Mesendoderm (in vitro differentiated cells): Measurements from ENCODE around the gene HMG20B.

Experiments used
- DNase-seq: peaks from one replicate; pipeline ENCODE4 v3.0.0; 2013
- H2AK5ac ChIP-seq: 2 replicates; pipeline ENCODE4 v1.6.1; 2013; ENCODE audit warnings: low read length, inconsistent platforms
- H2BK120ac ChIP-seq: 2 replicates; pipeline ENCODE4 v1.6.1; 2013; ENCODE audit warnings: low read depth, mild to moderate bottlenecking, low read length, moderate library complexity, mixed read lengths
- H2BK15ac ChIP-seq: replicated peaks from 2 replicates; pipeline ENCODE4 v1.6.1; 2013; ENCODE audit warnings: low read depth, mild to moderate bottlenecking, moderate library complexity
- H2BK5ac ChIP-seq: 2 replicates; pipeline ENCODE4 v1.6.1; 2013; ENCODE audit warnings: low read length, inconsistent platforms
- H3K18ac ChIP-seq: 2 replicates; pipeline ENCODE4 v1.6.1; 2013; ENCODE audit warnings: mild to moderate bottlenecking, low read length, mixed read lengths
- H3K23ac ChIP-seq: one replicate; pipeline ENCODE4 v1.6.1; 2013; ENCODE audit warnings: low read length
- H3K27ac ChIP-seq: 2 replicates; pipeline ENCODE4 v1.5.1; 2013; ENCODE audit warnings: low read depth, mild to moderate bottlenecking, inconsistent platforms, low read length, moderate library complexity
- H3K27me3 ChIP-seq: 2 replicates; pipeline ENCODE4 v1.6.1; 2013; ENCODE audit warnings: low read length, control low read depth, mild to moderate bottlenecking, inconsistent platforms; ENCODE audit not compliant: insufficient read depth, poor library complexity
- H3K36me3 ChIP-seq: 2 replicates; pipeline ENCODE4 v1.6.1; 2013; ENCODE audit warnings: low read length, inconsistent platforms; ENCODE audit not compliant: control insufficient read depth, insufficient read depth
- H3K4ac ChIP-seq: one replicate; pipeline ENCODE4 v1.6.1; 2013; ENCODE audit warnings: low read depth, mild to moderate bottlenecking, low read length, moderate library complexity
- H3K4me1 ChIP-seq: 2 replicates; pipeline ENCODE4 v1.6.1; 2013; ENCODE audit warnings: low read depth, low read length, inconsistent platforms; ENCODE audit not compliant: control insufficient read depth
- H3K4me2 ChIP-seq: 2 replicates; pipeline ENCODE4 v1.6.1; 2013; ENCODE audit warnings: low read length
- H3K4me3 ChIP-seq: 2 replicates; pipeline ENCODE4 v1.5.1; 2013; ENCODE audit warnings: mild to moderate bottlenecking, low read length
- H3K56ac ChIP-seq: one replicate; pipeline ENCODE4 v1.6.1; 2013; ENCODE audit warnings: low read length
- H3K79me1 ChIP-seq: 2 replicates; pipeline ENCODE4 v1.6.1; 2013; ENCODE audit warnings: low read length, inconsistent platforms
- H3K79me2 ChIP-seq: 2 replicates; pipeline ENCODE4 v1.6.1; 2013; ENCODE audit warnings: mild to moderate bottlenecking, low read length; ENCODE audit not compliant: control insufficient read depth, insufficient read depth
- H3K9ac ChIP-seq: 2 replicates; pipeline ENCODE4 v1.6.1; 2013; ENCODE audit warnings: low read length, inconsistent platforms
- H4K5ac ChIP-seq: one replicate; pipeline ENCODE4 v1.6.1; 2013; ENCODE audit warnings: low read length
- H4K8ac ChIP-seq: one replicate; pipeline ENCODE4 v1.6.1; 2013; ENCODE audit warnings: low read depth, mild to moderate bottlenecking, control low read depth, low read length, moderate library complexity
- WGBS: extraction: QIAGEN DNeasy Blood & Tissue Kit; methylation state at CpG from one replicate; pipeline ENCODE4 v1.1.7; 2013; ENCODE audit warnings: low lambda C conversion rate, missing lambda C conversion rate; ENCODE audit not compliant: insufficient coverage; ENCODE audit errors: extremely low coverage; 5-methylcytosine and 5-hydroxymethylcytosine counted together

Gene HMG20B

GRCh38 chr19:3555653-3556422 lies 16.9 kb upstream of the HMG20B start:
- Histone ChIP-seq H3K18ac (no peak overlapping the region), H4K5ac (no peak overlapping the region), H4K8ac (no peak overlapping the region), H3K27me3 (no peaks in the 10 kb centered on the region), H3K79me1 (peaks cover 6% of the 10 kb centered on the region), H2BK15ac (no peak overlapping the region), H3K36me3 (no peaks in the 10 kb centered on the region), H3K23ac (no peak overlapping the region), H2AK5ac (no peak overlapping the region), H3K9ac (no peak overlapping the region), H3K27ac (no peak overlapping the region), H3K79me2 (no peaks in the 10 kb centered on the region), H3K4ac (no peak overlapping the region), H3K56ac (no peak overlapping the region), H2BK5ac (no peak overlapping the region), H3K4me1 (no peaks in the 10 kb centered on the region), H3K4me2 (no peak overlapping the region), H2BK120ac (no peak overlapping the region), H3K4me3 (no peak overlapping the region)
- DNase-seq: no peak
- WGBS: no CpG with 5 or more reads among the region's 15 CpGs

- no peak for DNase-seq
- no peak overlapping the region for H2AK5ac ChIP-seq
- H3K23ac ChIP-seq: no peak overlapping the region
- no peak overlapping the region for H3K27ac ChIP-seq
- H3K27me3 ChIP-seq: no peaks in the 10 kb centered on the region
- no peak overlapping the region for H3K4ac ChIP-seq
- H3K4me2 ChIP-seq: peak overlapping the region; percentile 91
- peak overlapping the region; percentile 85 for H3K4me3 ChIP-seq
- no peak overlapping the region for H2BK5ac ChIP-seq
- no CpG with 5 or more reads among the region's 9 CpGs for WGBS
- H3K9ac ChIP-seq: peak overlapping the region; percentile 90
- no peak overlapping the region for H3K18ac ChIP-seq
- H3K79me1 ChIP-seq: peaks cover 6% of the 10 kb centered on the region
- H3K79me2 ChIP-seq: no peaks in the 10 kb centered on the region
- H3K36me3 ChIP-seq: no peaks in the 10 kb centered on the region
- H4K8ac ChIP-seq: no peak overlapping the region
- H3K56ac ChIP-seq: peak overlapping the region; percentile 96
- H3K4me1 ChIP-seq: no peaks in the 10 kb centered on the region
- no peak overlapping the region for H2BK120ac ChIP-seq
- H4K5ac ChIP-seq: no peak overlapping the region
- H2BK15ac ChIP-seq: no peak overlapping the region
These were observed 16.2 kb upstream of the HMG20B start for GRCh38 chr19:3556423-3556977.

GRCh38 chr19:3556978-3557460 lies 15.7 kb upstream of the HMG20B start:
- WGBS: no CpG with 5 or more reads among the region's 60 CpGs
- no peaks in the 10 kb centered on the region for H3K4me1 ChIP-seq

GRCh38 chr19:3557461-3558248 lies 15.1 kb upstream of the HMG20B start, which contains the start of gene MFSD12:
TSS of gene MFSD12 (minus strand) at chr19:3557586. CDS start at chr19:3557403, 183 bp downstream.
- Histone ChIP-seq H2BK5ac (no peak within 1 kb of the TSS), H3K27me3 (no peaks in the 10 kb centered on the region), H3K4me2 (peak within 1 kb of the TSS; percentile 91), H3K18ac (peak within 1 kb of the TSS; percentile 55), H3K36me3 (no peaks in the 10 kb centered on the region), H4K5ac (no peak within 1 kb of the TSS), H2AK5ac (no peak within 1 kb of the TSS), H3K4me3 (peak within 1 kb of the TSS; percentile 85), H3K56ac (peak within 1 kb of the TSS; percentile 96), H3K4ac (no peak within 1 kb of the TSS), H3K23ac (no peak within 1 kb of the TSS), H2BK15ac (no peak within 1 kb of the TSS), H3K27ac (no peak within 1 kb of the TSS), H2BK120ac (peak within 1 kb of the TSS; percentile 33), H3K79me2 (no peaks in the 10 kb centered on the region), H3K79me1 (peaks cover 6% of the 10 kb centered on the region), H3K4me1 (no peaks in the 10 kb centered on the region), H4K8ac (no peak within 1 kb of the TSS), H3K9ac (peak within 1 kb of the TSS; percentile 90)
- DNase-seq: peak; percentile 94
- WGBS: no CpG with 5 or more reads among the region's 81 CpGs

More at GRCh38 chr19:3556978-3557460, 15.7 kb upstream of the HMG20B start:
- no peak overlapping the region for H3K23ac ChIP-seq
- H3K56ac ChIP-seq: peak overlapping the region; percentile 96
- no peak overlapping the region for H2BK15ac ChIP-seq
- H3K4me2 ChIP-seq: peak overlapping the region; percentile 91
- H3K4me3 ChIP-seq: peak overlapping the region; percentile 85
- H2AK5ac ChIP-seq: no peak overlapping the region
- H3K79me2 ChIP-seq: no peaks in the 10 kb centered on the region
- H3K27ac ChIP-seq: no peak overlapping the region
- no peak overlapping the region for H2BK120ac ChIP-seq
- no peak overlapping the region for H3K4ac ChIP-seq
- no peaks in the 10 kb centered on the region for H3K36me3 ChIP-seq
- H3K18ac ChIP-seq: peak overlapping the region; percentile 55
- H3K9ac ChIP-seq: peak overlapping the region; percentile 90
- no peak overlapping the region for H4K8ac ChIP-seq
- H3K79me1 ChIP-seq: peaks cover 6% of the 10 kb centered on the region
- no peak overlapping the region for H4K5ac ChIP-seq
- DNase-seq: peak; percentile 49
- no peak overlapping the region for H2BK5ac ChIP-seq
- no peaks in the 10 kb centered on the region for H3K27me3 ChIP-seq

- Histone ChIP-seq H2BK15ac (no peak overlapping the region), H3K79me2 (no peaks in the 10 kb centered on the region), H3K9ac (no peak overlapping the region), H3K4me2 (no peak overlapping the region), H3K4ac (no peak overlapping the region), H4K8ac (no peak overlapping the region), H2BK120ac (no peak overlapping the region), H3K27ac (no peak overlapping the region), H3K4me1 (no peaks in the 10 kb centered on the region), H3K4me3 (no peak overlapping the region), H3K18ac (no peak overlapping the region), H3K56ac (no peak overlapping the region), H3K23ac (no peak overlapping the region), H4K5ac (no peak overlapping the region), H2AK5ac (no peak overlapping the region), H2BK5ac (no peak overlapping the region), H3K27me3 (no peaks in the 10 kb centered on the region), H3K79me1 (no peaks in the 10 kb centered on the region), H3K36me3 (no peaks in the 10 kb centered on the region)
- DNase-seq: no peak
- no CpG with 5 or more reads among the region's 17 CpGs for WGBS
These were observed 8.8 kb upstream of the HMG20B start for GRCh38 chr19:3563709-3564524.
